Neural progenitor cell (in vitro differentiated cells): ENCODE measurements around the gene CAPZA1. TPM values are rescaled to one million over a fixed set of nuclear protein-coding genes. Genes with fewer than 3 reads are reported as not detected.
A peak's percentile ranks its signal among the peaks of the same experiment; 100 is the strongest.

Experiments
- DNase-seq: peaks from one replicate; pipeline ENCODE4 v3.0.0-alpha.2; 2016; ENCODE audit warnings: low spot score
- H2AFZ ChIP-seq: fragments of 200-600 bp; sonication (generic); replicated peaks from 2 replicates; pipeline ENCODE4 v1.6.1; 2016; ENCODE audit warnings: antibody characterized with exemption
- H3F3A ChIP-seq: fragments of 200-600 bp; sonication (generic); 2 replicates; pipeline ENCODE4 v1.6.1; 2016; ENCODE audit warnings: antibody characterized with exemption, low read depth
- H3K27ac ChIP-seq: fragments of 200-600 bp; sonication (generic); 2 replicates; pipeline ENCODE4 v1.5.1; 2016; ENCODE audit warnings: mild to moderate bottlenecking
- H3K27me3 ChIP-seq: fragments of 200-600 bp; sonication (generic); 2 replicates; pipeline ENCODE4 v1.6.1; 2016; ENCODE audit warnings: mild to moderate bottlenecking, moderate library complexity
- H3K36me3 ChIP-seq: fragments of 200-600 bp; sonication (generic); 2 replicates; pipeline ENCODE4 v1.5.1; 2016
- H3K4me1 ChIP-seq: fragments of 200-600 bp; sonication (generic); 2 replicates; pipeline ENCODE4 v1.6.1; 2016; ENCODE audit warnings: mixed run types
- H3K4me2 ChIP-seq: fragments of 200-600 bp; sonication (generic); 2 replicates; pipeline ENCODE4 v1.6.1; 2016
- H3K4me3 ChIP-seq: fragments of 200-600 bp; sonication (generic); 2 replicates; pipeline ENCODE4 v1.5.1; 2016
- H3K79me2 ChIP-seq: fragments of 200-600 bp; sonication (generic); 2 replicates; pipeline ENCODE4 v1.6.1; 2016; ENCODE audit warnings: low read depth
- H3K9ac ChIP-seq: fragments of 200-600 bp; sonication (generic); 2 replicates; pipeline ENCODE4 v1.6.1; 2016
- H3K9me3 ChIP-seq: fragments of 200-600 bp; sonication (generic); 2 replicates; pipeline ENCODE4 v1.5.1; 2016; ENCODE audit warnings: low read depth
- H4K20me1 ChIP-seq: fragments of 200-600 bp; sonication (generic); 2 replicates; pipeline ENCODE4 v1.6.1; 2016; ENCODE audit warnings: low read depth
- H3K27ac Mint-ChIP-seq: 3 replicates; pipeline ENCODE4 v1.8.0; 2021; ENCODE audit warnings: mixed read lengths
- H3K27me3 Mint-ChIP-seq: 2 replicates; pipeline ENCODE4 v1.8.0; 2022; ENCODE audit warnings: low read depth, mild to moderate bottlenecking, inconsistent platforms, moderate library complexity, mixed read lengths; ENCODE audit not compliant: insufficient read depth
- H3K36me3 Mint-ChIP-seq: 3 replicates; pipeline ENCODE4 v1.8.0; 2021; ENCODE audit warnings: mixed read lengths
- H3K4me1 Mint-ChIP-seq: 3 replicates; pipeline ENCODE4 v1.8.0; 2021; ENCODE audit warnings: mixed read lengths
- H3K4me3 Mint-ChIP-seq: 3 replicates; pipeline ENCODE4 v1.8.0; 2021; ENCODE audit warnings: mild to moderate bottlenecking, moderate library complexity, mixed read lengths
- H3K9me3 Mint-ChIP-seq: 3 replicates; pipeline ENCODE4 v1.8.0; 2020; ENCODE audit warnings: mixed read lengths
- EZH2 ChIP-seq: fragments of 200-600 bp; sonication (generic); IDR thresholded peaks from 2 replicates; pipeline ENCODE4 v1.6.1; 2017; ENCODE audit warnings: antibody characterized with exemption, mild to moderate bottlenecking, moderate library complexity
- EZH2phosphoT487 ChIP-seq: fragments of 200-600 bp; sonication (generic); IDR thresholded peaks from 2 replicates; pipeline ENCODE4 v1.6.1; 2017; ENCODE audit warnings: antibody characterized with exemption
- total RNA-seq: library from RNA; depleted of rRNA; stranded (reverse); fragments of >200 nt; gene quantifications from 2 replicates; pipeline ENCODE4 v1.2.3, GENCODE V29; 2015; ENCODE audit warnings: low replicate concordance
- TF ChIP-seq, protein P1 (sequence below): fragments of 200-600 bp; sonication (generic); IDR thresholded peaks from 2 replicates; pipeline ENCODE4 v1.5.1; 2017; ENCODE audit warnings: antibody characterized with exemption, mild to moderate bottlenecking

CAPZA1 gene
- total RNA-seq, 1 donor from 2014 or later, result 218 TPM

DNA sequence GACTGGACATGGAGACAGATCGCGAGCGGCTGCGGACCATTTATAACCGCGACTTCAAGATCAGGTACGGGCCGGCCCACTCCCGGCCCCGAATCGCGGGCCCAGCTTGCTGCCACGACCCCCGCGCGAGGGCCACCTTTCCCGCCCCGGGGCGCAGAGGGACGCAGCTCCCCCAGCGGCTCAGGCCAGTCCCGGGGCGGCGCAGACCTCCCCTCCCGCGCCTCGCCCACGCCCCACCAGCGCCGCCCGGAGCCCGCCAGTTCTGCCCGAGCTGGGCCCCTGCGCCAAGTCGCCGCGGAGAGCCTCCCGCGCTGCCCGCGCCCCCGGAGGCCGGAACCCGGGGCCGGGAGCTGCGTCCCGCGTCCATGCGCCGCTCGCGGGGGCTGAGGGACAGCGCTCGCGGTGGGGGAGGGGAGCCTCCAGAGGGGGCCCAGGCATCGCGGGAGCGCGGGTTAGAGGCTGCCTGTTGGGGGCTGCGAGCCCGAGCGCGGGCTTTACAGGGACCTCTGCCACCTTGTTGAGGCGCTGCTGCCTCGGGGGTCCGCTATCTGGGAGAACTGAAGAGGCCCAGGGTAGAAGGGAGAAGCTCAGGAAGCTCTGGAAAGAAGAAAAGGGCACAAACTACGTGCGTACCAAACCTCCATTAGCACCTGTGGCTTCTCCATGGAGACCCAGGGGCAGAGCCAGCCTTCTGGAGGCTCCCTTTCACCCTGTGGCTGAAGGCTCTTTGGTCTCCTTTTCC, 55.5 kb downstream of the CAPZA1 start:
- Mint-ChIP-seq H3K9me3 (peaks cover 8% of the 10 kb centered on the region), H3K27ac (peak overlapping the region; percentile 97), H3K4me1 (peaks cover 33% of the 10 kb centered on the region), H3K27me3 (peaks cover 3% of the 10 kb centered on the region), H3K4me3 (peak overlapping the region; percentile 96), H3K36me3 (peaks cover 37% of the 10 kb centered on the region)
- Histone ChIP-seq H4K20me1 (peaks cover 18% of the 10 kb centered on the region), H3K27ac (peak overlapping the region; percentile 88), H3K79me2 (peaks cover 48% of the 10 kb centered on the region), H3K36me3 (peaks cover 5% of the 10 kb centered on the region), H3F3A (peaks cover 38% of the 10 kb centered on the region), H3K9ac (peak overlapping the region; percentile 66), H3K4me3 (peak overlapping the region; percentile 81), H2AFZ (peak overlapping the region; percentile 93), H3K27me3 (no peaks in the 10 kb centered on the region), H3K4me1 (peaks cover 32% of the 10 kb centered on the region), H3K4me2 (peak overlapping the region; percentile 94), H3K9me3 (no peaks in the 10 kb centered on the region)
- DNase-seq, result peak; percentile 85
- TF ChIP-seq, protein P1, sequence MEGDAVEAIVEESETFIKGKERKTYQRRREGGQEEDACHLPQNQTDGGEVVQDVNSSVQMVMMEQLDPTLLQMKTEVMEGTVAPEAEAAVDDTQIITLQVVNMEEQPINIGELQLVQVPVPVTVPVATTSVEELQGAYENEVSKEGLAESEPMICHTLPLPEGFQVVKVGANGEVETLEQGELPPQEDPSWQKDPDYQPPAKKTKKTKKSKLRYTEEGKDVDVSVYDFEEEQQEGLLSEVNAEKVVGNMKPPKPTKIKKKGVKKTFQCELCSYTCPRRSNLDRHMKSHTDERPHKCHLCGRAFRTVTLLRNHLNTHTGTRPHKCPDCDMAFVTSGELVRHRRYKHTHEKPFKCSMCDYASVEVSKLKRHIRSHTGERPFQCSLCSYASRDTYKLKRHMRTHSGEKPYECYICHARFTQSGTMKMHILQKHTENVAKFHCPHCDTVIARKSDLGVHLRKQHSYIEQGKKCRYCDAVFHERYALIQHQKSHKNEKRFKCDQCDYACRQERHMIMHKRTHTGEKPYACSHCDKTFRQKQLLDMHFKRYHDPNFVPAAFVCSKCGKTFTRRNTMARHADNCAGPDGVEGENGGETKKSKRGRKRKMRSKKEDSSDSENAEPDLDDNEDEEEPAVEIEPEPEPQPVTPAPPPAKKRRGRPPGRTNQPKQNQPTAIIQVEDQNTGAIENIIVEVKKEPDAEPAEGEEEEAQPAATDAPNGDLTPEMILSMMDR, result peak; percentile 34
- no peak for TF ChIP-seq EZH2phosphoT487
- TF ChIP-seq EZH2, result no peak

- no peak for DNase-seq
- no peak for TF ChIP-seq EZH2
- no peak for TF ChIP-seq EZH2phosphoT487
- peaks cover 33% of the 10 kb centered on the region for H3K36me3 Mint-ChIP-seq
- Histone ChIP-seq H3K9me3 (no peaks in the 10 kb centered on the region), H3F3A (peaks cover 38% of the 10 kb centered on the region), H3K9ac (peak overlapping the region; percentile 66), H3K4me2 (peak overlapping the region; percentile 94), H3K36me3 (peaks cover 2% of the 10 kb centered on the region), H4K20me1 (peaks cover 18% of the 10 kb centered on the region), H3K4me1 (peaks cover 32% of the 10 kb centered on the region), H3K27me3 (no peaks in the 10 kb centered on the region), H2AFZ (peak overlapping the region; percentile 93), H3K79me2 (peaks cover 49% of the 10 kb centered on the region), H3K27ac (no peak overlapping the region), H3K4me3 (peak overlapping the region; percentile 81)
- H3K27ac Mint-ChIP-seq, result no peak overlapping the region
- peaks cover 11% of the 10 kb centered on the region for H3K9me3 Mint-ChIP-seq
- H3K27me3 Mint-ChIP-seq, result peaks cover 3% of the 10 kb centered on the region
- H3K4me3 Mint-ChIP-seq, result peak overlapping the region; percentile 87
- H3K4me1 Mint-ChIP-seq, result peaks cover 33% of the 10 kb centered on the region
Measured at GRCh38 chr1:112675728-112676381, 56.2 kb downstream of the CAPZA1 start.

GRCh38 chr1:112676543-112676942, 56.9 kb downstream of the CAPZA1 start:
- peak overlapping the region; percentile 81 for H3K4me3 ChIP-seq
- H4K20me1 ChIP-seq, result peaks cover 18% of the 10 kb centered on the region
- H3K27me3 ChIP-seq, result no peaks in the 10 kb centered on the region
- H3K4me3 Mint-ChIP-seq, result peak overlapping the region; percentile 87
- H2AFZ ChIP-seq, result no peak overlapping the region
- peaks cover 49% of the 10 kb centered on the region for H3K79me2 ChIP-seq
- TF ChIP-seq, protein P1, result no peak
- no peak for TF ChIP-seq EZH2phosphoT487
- no peak for TF ChIP-seq EZH2
- H3K9ac ChIP-seq, result no peak overlapping the region
- H3K27ac ChIP-seq, result no peak overlapping the region
- peaks cover 37% of the 10 kb centered on the region for H3F3A ChIP-seq
- peak overlapping the region; percentile 94 for H3K4me2 ChIP-seq
- H3K9me3 ChIP-seq, result no peaks in the 10 kb centered on the region
- H3K9me3 Mint-ChIP-seq, result peaks cover 12% of the 10 kb centered on the region
- H3K36me3 ChIP-seq, result no peaks in the 10 kb centered on the region
- H3K27me3 Mint-ChIP-seq, result peaks cover 3% of the 10 kb centered on the region
- H3K36me3 Mint-ChIP-seq, result peaks cover 31% of the 10 kb centered on the region
- H3K4me1 ChIP-seq, result peaks cover 32% of the 10 kb centered on the region
- H3K27ac Mint-ChIP-seq, result no peak overlapping the region
- peaks cover 33% of the 10 kb centered on the region for H3K4me1 Mint-ChIP-seq
- DNase-seq, result no peak
